ENCODE data around the gene PCDH15.

- TF ChIP-seq CTCF (conservative IDR thresholded peaks at IDR 0.05; ENCODE audit: low read length): no peak
- TF ChIP-seq EZH2phosphoT487 (IDR thresholded peaks at IDR 0.05; ENCODE audit: borderline replicate concordance, low read depth, low read length): no peak
Measured at GRCh38 chr10:54342058-54342457, 459.0 kb downstream of the PCDH15 start.

Measured in OCI-LY7 (cell line).